Sigmoid colon (tissue), 7 donors: ENCODE results near the gene KMT2C. TPM values are rescaled to one million over a fixed set of nuclear protein-coding genes. Genes with fewer than 3 reads are reported as not detected.
A peak's percentile ranks its signal among the peaks of the same experiment; 100 is the strongest.

Experiments used
- DNase-seq: peaks from one replicate; pipeline ENCODE4 v3.0.0-alpha.2; 2019
- H3K27ac ChIP-seq, 4 donors: fragments of 200-600 bp; sonication (generic); one replicate each; pipeline ENCODE4 v1.5.1; 2016 to 2019; ENCODE audit warnings: mild to moderate bottlenecking in 1 of 4
- H3K27me3 ChIP-seq, 3 donors: fragments of 200-600 bp; sonication (generic); one replicate each; pipeline ENCODE4 v1.5.1; 2019; ENCODE audit warnings: mild to moderate bottlenecking in 1 of 3
- H3K36me3 ChIP-seq, 4 donors: fragments of 200-600 bp; sonication (generic); one replicate each; pipeline ENCODE4 v1.5.1; 2016 to 2019
- H3K4me1 ChIP-seq, 4 donors: fragments of 200-600 bp; sonication (generic); one replicate each; pipeline ENCODE4 v1.5.1; 2017 to 2019
- H3K4me3 ChIP-seq, 4 donors: fragments of 200-600 bp; sonication (generic); one replicate each; pipeline ENCODE4 v1.5.1; 2017 to 2019; ENCODE audit warnings: mild to moderate bottlenecking in 2 of 4, moderate library complexity in 1 of 4
- H3K9me3 ChIP-seq, 4 donors: fragments of 200-600 bp in 3 of 4; sonication (generic) in 3 of 4; one replicate each; pipeline versions ENCODE4 v1.5.1 to v1.6.1; 2013 to 2019
- CTCF ChIP-seq, 4 experiments: fragments of 450-650 bp in 3 of 4; fragments of 200-600 bp in 1 of 4; IDR thresholded peaks; one replicate each; pipeline ENCODE4 v1.5.1; 2016 to 2019; ENCODE audit warnings: antibody characterized with exemption in 4 of 4, mild to moderate bottlenecking in 3 of 4, moderate library complexity in 2 of 4
- EP300 ChIP-seq, 4 donors: sonication (generic); formaldehyde crosslinking; IDR thresholded peaks; one replicate each; pipeline ENCODE4 v1.6.1; 2017; ENCODE audit warnings: antibody characterized with exemption in 4 of 4
- POLR2A ChIP-seq, 2 donors: fragments of 450-650 bp; IDR thresholded peaks; one replicate each; pipeline ENCODE4 v1.6.1; 2016; ENCODE audit warnings: antibody characterized with exemption in 2 of 2, mild to moderate bottlenecking in 2 of 2, moderate library complexity in 2 of 2
- POLR2AphosphoS5 ChIP-seq, 4 donors: sonication (generic); formaldehyde crosslinking; IDR thresholded peaks; one replicate each; pipeline ENCODE4 v1.6.1; 2017; ENCODE audit warnings: antibody characterized with exemption in 4 of 4
- WGBS, 2 donors: extraction: QIAGEN DNeasy Blood & Tissue Kit; methylation state at CpG; one replicate each; pipeline ENCODE4 v1.1.7; 2013; 5-methylcytosine and 5-hydroxymethylcytosine counted together
- intact Hi-C: fragments of 100-400 bp; cut with DNase I; formaldehyde crosslinking; loops from one replicate; pipeline ENCODE4 v1.15.1; 2023
- polyA plus RNA-seq, 3 donors: library from polyadenylated mRNA; stranded (reverse); fragments of 200-250 nt; gene quantifications; one replicate each; pipeline ENCODE4 v1.2.3, GENCODE V29; 2013
- total RNA-seq, 4 donors: library from RNA; depleted of rRNA; stranded (reverse); fragments of >200 nt; gene quantifications; one replicate each; pipeline ENCODE4 v1.1.0, GENCODE V29; 2016
- donor health status: healthy with polysubstance abuse.
- donor health status: Bipolar disorder and iron deficiency.
- donor health status: healthy.

The KMT2C gene
- total and polyA plus RNA-seq, 7 donors = 7.4 to 75.6 (median 46.4) TPM

GRCh38 chr7:152342796-152343195 is 93.0 kb downstream of the KMT2C start:
- TF ChIP-seq EP300 (IDR thresholded peaks at IDR 0.05) (no peak), POLR2AphosphoS5 (IDR thresholded peaks at IDR 0.05) (no peak), CTCF (IDR thresholded peaks at IDR 0.05) (no peak), POLR2A (IDR thresholded peaks at IDR 0.05) (no peak)
- H3K9me3 ChIP-seq = peaks cover 0 to 1% (median 0%) of the 10 kb centered on the region in 4 donors
- 82 to 87% methylated on average over 2 of the region's 2 CpGs for WGBS, 2 donors
- peaks cover 0 to under 1% (median 0%) of the 10 kb centered on the region in 4 donors for H3K36me3 ChIP-seq
- H3K27me3 ChIP-seq = no peaks in the 10 kb centered on the region
- no peak for DNase-seq
- no peak overlapping the region for H3K27ac ChIP-seq
- H3K4me1 ChIP-seq = peaks cover 0 to 52% (median 17%) of the 10 kb centered on the region in 4 donors
- no peak overlapping the region for H3K4me3 ChIP-seq
- intact Hi-C loops = no loop called here

- no peak overlapping the region for H3K4me3 ChIP-seq
- no peak overlapping the region for H3K27ac ChIP-seq
- H3K27me3 ChIP-seq = no peaks in the 10 kb centered on the region
- TF ChIP-seq EP300 (IDR thresholded peaks at IDR 0.05) (no peak), POLR2A (IDR thresholded peaks at IDR 0.05) (no peak), CTCF (IDR thresholded peaks at IDR 0.05) (no peak), POLR2AphosphoS5 (IDR thresholded peaks at IDR 0.05) (no peak)
- no peaks in the 10 kb centered on the region for H3K9me3 ChIP-seq
- no peaks in the 10 kb centered on the region for H3K36me3 ChIP-seq
- DNase-seq = no peak
- 83 to 88% methylated on average over 2 of the region's 2 CpGs for WGBS, 2 donors
- peaks cover 0 to 61% (median 25%) of the 10 kb centered on the region in 4 donors for H3K4me1 ChIP-seq
- intact Hi-C loops = no loop called here
These were observed 93.9 kb downstream of the KMT2C start for GRCh38 chr7:152341914-152342236.

- H3K4me1 ChIP-seq = peaks cover 0 to 67% (median 31%) of the 10 kb centered on the region in 4 donors
- no peaks in the 10 kb centered on the region for H3K36me3 ChIP-seq
- no peak for DNase-seq
- TF ChIP-seq CTCF (IDR thresholded peaks at IDR 0.05) (peak in 3 of 4 experiments; percentile 22 to 47 (median 39)), POLR2A (IDR thresholded peaks at IDR 0.05) (no peak)
- no peak overlapping the region for H3K4me3 ChIP-seq
- 76% methylated on average over 2 of the region's 2 CpGs for WGBS, 2 donors
- intact Hi-C loops = no loop called here
- peak overlapping the region in 1 of 4 donors; percentile 11 for H3K27ac ChIP-seq
- no peaks in the 10 kb centered on the region for H3K9me3 ChIP-seq
- H3K27me3 ChIP-seq = no peaks in the 10 kb centered on the region
These were observed 94.5 kb downstream of the KMT2C start for GRCh38 chr7:152341039-152341913.

- 97 to 100% methylated on average over 1 of the region's 1 CpG for WGBS, 2 donors
- intact Hi-C loops = no loop called here
- TF ChIP-seq CTCF (IDR thresholded peaks at IDR 0.05) (no peak), POLR2AphosphoS5 (IDR thresholded peaks at IDR 0.05) (no peak), EP300 (IDR thresholded peaks at IDR 0.05) (no peak), POLR2A (IDR thresholded peaks at IDR 0.05) (no peak)
- Histone ChIP-seq H3K4me1 (peaks cover 0 to 79% (median 42%) of the 10 kb centered on the region in 4 donors), H3K36me3 (no peaks in the 10 kb centered on the region), H3K27ac (no peak overlapping the region), H3K9me3 (no peaks in the 10 kb centered on the region), H3K27me3 (no peaks in the 10 kb centered on the region), H3K4me3 (no peak overlapping the region)
- no peak for DNase-seq
These were observed 95.6 kb downstream of the KMT2C start for GRCh38 chr7:152340161-152340560.
